Spleen (tissue), 11 donors: Measurements from ENCODE around the gene LRRC18. TPM values are rescaled to one million over a fixed set of nuclear protein-coding genes. Genes with fewer than 3 reads are reported as not detected.

Source experiments
- DNase-seq: peaks from one replicate; pipeline ENCODE4 v3.0.0-alpha.2; 2020
- H3K27ac ChIP-seq, 8 donors: fragments of 200-600 bp; sonication (generic) in 7 of 8; 1 replicate in 4 of 8; 2 replicates in 4 of 8; pipeline versions ENCODE4 v1.5.0 to v1.8.0; 2016 to 2021; ENCODE audit warnings: inconsistent platforms in 4 of 8, mild to moderate bottlenecking in 4 of 8, moderate library complexity in 1 of 8
- H3K27me3 ChIP-seq, 7 donors: fragments of 200-600 bp; sonication (generic) in 6 of 7; replicated peaks in 1 of 7; 1 replicate in 4 of 7; 2 replicates in 3 of 7; pipeline versions ENCODE4 v1.5.0 to v1.8.0; 2016 to 2021; ENCODE audit warnings: inconsistent platforms in 3 of 7, mild to moderate bottlenecking in 1 of 7
- H3K36me3 ChIP-seq, 6 donors: fragments of 200-600 bp; sonication (generic) in 5 of 6; 1 replicate in 4 of 6; 2 replicates in 2 of 6; pipeline versions ENCODE4 v1.5.0 to v1.8.0; 2016 to 2021; ENCODE audit warnings: inconsistent platforms in 2 of 6
- H3K4me1 ChIP-seq, 6 donors: fragments of 200-600 bp; sonication (generic) in 5 of 6; 1 replicate in 3 of 6; 2 replicates in 3 of 6; pipeline versions ENCODE4 v1.5.0 to v1.8.0; 2016 to 2021; ENCODE audit warnings: inconsistent platforms in 3 of 6
- H3K4me3 ChIP-seq, 8 donors: fragments of 200-600 bp; sonication (generic) in 7 of 8; 1 replicate in 4 of 8; 2 replicates in 4 of 8; pipeline versions ENCODE4 v1.5.0 to v1.8.0; 2016 to 2021; ENCODE audit warnings: inconsistent platforms in 4 of 8, mild to moderate bottlenecking in 4 of 8, moderate library complexity in 2 of 8
- H3K9me3 ChIP-seq, 8 donors: fragments of 200-600 bp; sonication (generic) in 7 of 8; 1 replicate in 4 of 8; 2 replicates in 4 of 8; pipeline versions ENCODE4 v1.5.0 to v1.8.0; 2016 to 2021; ENCODE audit warnings: inconsistent platforms in 4 of 8
- CTCF ChIP-seq, 11 experiments: fragments of 200-600 bp in 7 of 11; fragments of 450-650 bp in 4 of 11; sonication (generic) in 4 of 11; IDR thresholded peaks in 8 of 11; conservative IDR thresholded peaks in 3 of 11; 1 replicate in 7 of 11; 2 replicates in 4 of 11; pipeline versions ENCODE4 v1.4.0 to v1.8.0; 2016 to 2021; ENCODE audit warnings: antibody characterized with exemption in 11 of 11, inconsistent platforms in 4 of 11, mild to moderate bottlenecking in 1 of 11
- POLR2A ChIP-seq, 3 donors: fragments of 450-650 bp; IDR thresholded peaks; one replicate each; pipeline ENCODE4 v1.5.1; 2017; ENCODE audit warnings: antibody characterized with exemption in 3 of 3, mild to moderate bottlenecking in 1 of 3
- POLR2AphosphoS5 ChIP-seq, 3 donors: sonication (generic); formaldehyde crosslinking; IDR thresholded peaks; one replicate each; pipeline ENCODE4 v1.5.1; 2017; ENCODE audit warnings: antibody characterized with exemption in 3 of 3
- WGBS, 5 donors: extraction: QIAGEN DNeasy Blood & Tissue Kit in 3 of 5; methylation state at CpG; one replicate each; pipeline versions ENCODE4 v1.1.5 to v1.1.7; 2013 to 2018; 5-methylcytosine and 5-hydroxymethylcytosine counted together
- intact Hi-C: fragments of 100-400 bp; cut with DNase I; formaldehyde crosslinking; loops from one replicate; pipeline ENCODE4 v1.15.0; 2023; ENCODE audit warnings: low total_unique reads
- microRNA-seq, 3 donors: library from miRNA; unstranded; fragments of <30 nt; microRNA quantifications; one replicate each; pipeline versions ENCODE4 to v1.1.0, GENCODE V29; 2019 to 2020
- polyA plus RNA-seq, 3 donors: library from polyadenylated mRNA; stranded (reverse); fragments of 200-250 nt; gene quantifications; one replicate each; pipeline ENCODE4 v1.2.1, GENCODE V29; 2013
- small RNA-seq, 4 donors: library from RNA; depleted of rRNA; stranded (forward); fragments of <200 nt; gene quantifications; one replicate each; pipeline ENCODE3, GENCODE V24; 2016
- total RNA-seq, 7 donors: library from RNA; depleted of rRNA in 3 of 7; stranded (reverse); fragments of >200 nt in 3 of 7; fragmentation: NEBNext Ultra II Directional in 4 of 7; extraction: Animal tissue kit (Norgen Biotek cat#: 25700) in 4 of 7; gene quantifications; one replicate each; pipeline versions ENCODE4 v1.1.0 to v1.2.1, GENCODE V29; 2016 to 2021
- donor health status: healthy with polysubstance abuse.
- donor health status: DM: no; HTN: no; CAD: no; lungs with moderate emphysema.
- donor health status: DM: no; HTN: no; CAD: no.
- donor health status: Bipolar disorder and iron deficiency.
- donor health status: healthy.
- donor health status: DM: no; HTN: no; CAD: no.
- donor health status: DM: yes; HTN: yes; CAD: no.

LRRC18 gene
- total and polyA plus RNA-seq, 10 donors: 0.06 TPM; not detected in 9

DNA sequence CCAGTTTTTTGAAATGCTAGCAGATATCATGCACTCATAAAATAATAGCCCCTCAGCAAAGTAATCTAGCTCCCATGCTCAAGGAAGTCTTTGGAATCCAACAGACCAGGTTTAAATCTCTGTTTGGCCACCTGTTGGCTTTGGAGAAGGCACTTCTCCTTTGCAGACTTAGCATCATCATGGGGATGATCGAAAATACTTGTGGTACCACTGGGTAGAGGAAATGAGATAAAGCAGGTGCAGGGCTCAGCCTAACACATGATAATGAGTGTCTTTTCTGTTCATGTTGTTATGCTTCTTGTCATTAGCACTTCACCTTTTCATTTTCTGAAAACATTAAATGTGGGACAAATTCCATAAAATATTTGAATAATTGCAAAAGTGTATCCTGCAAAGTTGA is 67.4 kb downstream of the LRRC18 start:
- no peaks in the 10 kb centered on the region for H3K27me3 ChIP-seq
- 68 to 93% (median 76%) methylated on average over 1 of the region's 1 CpG for WGBS, 5 donors
- no peaks in the 10 kb centered on the region for H3K9me3 ChIP-seq
- TF ChIP-seq POLR2AphosphoS5 (IDR thresholded peaks at IDR 0.05) (no peak), POLR2A (IDR thresholded peaks at IDR 0.05) (no peak), CTCF (IDR thresholded peaks at IDR 0.05 in 8 of 11, conservative IDR thresholded peaks at IDR 0.05 in 3 of 11) (no peak)
- intact Hi-C loops: no loop called here
- peaks cover 0 to 100% (median 12%) of the 10 kb centered on the region in 6 donors for H3K36me3 ChIP-seq
- H3K27ac ChIP-seq: no peak overlapping the region
- H3K4me1 ChIP-seq: no peaks in the 10 kb centered on the region
- H3K4me3 ChIP-seq: no peak overlapping the region
- no peak for DNase-seq

Small RNAs within 50 kb of the gene (microRNA-seq; reads per million reads assigned to microRNA genes)
- gene MIR4294: 0 reads per million in 3 donors

Small RNAs within 50 kb of the gene (small RNA-seq; reads per million reads assigned to genes)
- 0 reads per million in 4 donors for gene MIR4294

Other genes starting within 250 kb of the LRRC18 start
- 1 to 10 TPM; 2.2 to 6.8 (median 4.1) TPM for gene VSTM4, start 175.7 kb upstream of the LRRC18 start, total RNA-seq
- 1 to 10 TPM in 1 of 3 donors, under 1 TPM in 2; 0.57 to 1.6 (median 0.80) TPM for gene VSTM4, start 175.7 kb upstream of the LRRC18 start, polyA plus RNA-seq
- gene FAM170B, start 194.2 kb upstream of the LRRC18 start, total RNA-seq: not detected
- under 1 TPM in 2 of 3 donors, not detected in 1; 0.05 to 0.06 TPM for gene FAM170B, start 194.2 kb upstream of the LRRC18 start, polyA plus RNA-seq
- 10 to 100 TPM; 25.6 to 46.9 (median 30.7) TPM for gene TMEM273, start 248.6 kb upstream of the LRRC18 start, total RNA-seq
- 10 to 100 TPM; 29.3 to 64.5 (median 52.5) TPM for gene TMEM273, start 248.6 kb upstream of the LRRC18 start, polyA plus RNA-seq